ENCODE results near the gene ANKRD10. TPM values are rescaled to one million over a fixed set of nuclear protein-coding genes. Genes with fewer than 3 reads are reported as not detected.
"Not testable (repeated sequence)": the region's sequence is repeated elsewhere in the genome, so short reads cannot be mapped to it uniquely, and the experiment has no call there.

The ANKRD10 gene
- total and polyA plus RNA-seq, 2 of the 8 experiments (the other 6 are each of a cell fraction or from before 2014, with no cell fraction given), result 146 to 218 TPM

DNA sequence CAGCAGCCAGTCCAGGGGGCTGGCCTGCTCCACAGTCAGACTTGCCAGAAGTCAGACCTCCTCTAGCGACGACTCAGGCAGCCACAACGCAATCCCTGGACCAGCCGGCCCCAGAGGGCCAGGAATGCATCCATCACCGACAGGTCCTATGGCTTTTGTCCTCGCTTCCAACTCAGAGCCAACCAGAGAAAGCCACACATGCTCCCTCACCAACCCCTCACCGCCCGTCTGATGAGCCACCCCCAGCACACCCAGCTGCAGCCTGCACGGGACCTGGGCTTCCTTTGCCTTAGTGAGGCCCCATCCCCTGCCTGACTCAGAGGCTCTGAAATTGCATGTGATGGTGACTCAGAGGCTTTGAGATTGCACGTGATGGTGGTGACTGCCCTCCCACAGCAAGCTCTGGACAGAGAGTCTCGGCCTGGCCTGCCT lies 40.2 kb upstream of the ANKRD10 start:
- H2BK15ac ChIP-seq (ENCODE audit: low read length); H2BK5ac ChIP-seq (ENCODE audit: low read depth, low read length); H2AK5ac ChIP-seq (ENCODE audit: low read depth, low read length); H3K36me3 ChIP-seq (ENCODE audit: control insufficient read depth in 2 of 4, insufficient read depth in 4 of 4, low read length in 3 of 4); H4K5ac ChIP-seq (ENCODE audit: insufficient read length, low read depth, low read length); H3K56ac ChIP-seq (replicated peaks; ENCODE audit: insufficient read length, low read depth, low read length); H4K8ac ChIP-seq (ENCODE audit: extremely low read depth, insufficient read depth, low read length); H3K9me3 ChIP-seq (ENCODE audit: insufficient read depth in 2 of 2, low read depth in 1 of 2, low read length in 1 of 2); H3K4me3 ChIP-seq (ENCODE audit: extremely low read depth in 1 of 4, insufficient read depth in 2 of 4, low read depth in 3 of 4, low read length in 4 of 4); H2AFZ ChIP-seq (ENCODE audit: low read length); POLR2A ChIA-PET (ENCODE audit: partially characterized antibody); H3K79me1 ChIP-seq (ENCODE audit: low read depth, low read length); H4K91ac ChIP-seq (replicated peaks; ENCODE audit: insufficient read length, low read length); H4K20me1 ChIP-seq (replicated peaks in 1 of 2; ENCODE audit: control insufficient read depth in 1 of 2, insufficient read depth in 2 of 2, low read length in 2 of 2); H3K79me2 ChIP-seq (ENCODE audit: control insufficient read depth in 1 of 2, insufficient read depth in 2 of 2, low read length in 2 of 2); FAIRE-seq; H2BK120ac ChIP-seq (replicated peaks; ENCODE audit: low read depth, low read length); H3K23ac ChIP-seq (ENCODE audit: insufficient read length); H3K9ac ChIP-seq (replicated peaks in 1 of 4; ENCODE audit: extremely low read depth in 1 of 4, low read depth in 3 of 4, low read length in 3 of 4); H3K4me2 ChIP-seq (ENCODE audit: insufficient read depth in 1 of 2, low read depth in 2 of 2, low read length in 2 of 2); H2BK12ac ChIP-seq (ENCODE audit: low read depth, low read length); H3K4ac ChIP-seq (replicated peaks; ENCODE audit: insufficient read length, low read depth, low read length); H3K27ac ChIP-seq (ENCODE audit: low read depth, low read length); H3K4me1 ChIP-seq (replicated peaks in 1 of 4; ENCODE audit: control insufficient read depth in 3 of 4, insufficient read depth in 4 of 4, low read length in 3 of 4); H3K18ac ChIP-seq (ENCODE audit: extremely low read depth, low read length); H2BK20ac ChIP-seq (ENCODE audit: low read length); H3K27me3 ChIP-seq (replicated peaks in 1 of 4; ENCODE audit: control insufficient read depth in 3 of 4, extremely low read depth in 1 of 4, insufficient read depth in 3 of 4, low read length in 3 of 4); H3K23me2 ChIP-seq (ENCODE audit: low read depth, low read length); H3K14ac ChIP-seq (ENCODE audit: insufficient read length): not testable (repeated sequence)
- CTCF ChIA-PET (ENCODE audit: partially characterized antibody), result interaction anchor here (0.7 to 2.0 kb wide), 4 partner anchors 11 to 121 kb away, joined by 3 to 7 read pairs (median 4); no protein-coding TSS in a partner anchor
- 98% methylated on average over 11 of the region's 11 CpGs; no CpG with 5 or more reads in 1 of the 2 experiments for WGBS, 2 experiments (ENCODE audit: extremely low coverage in 1 of 2, insufficient coverage in 1 of 2, insufficient read length in 1 of 2, insufficient replicate concordance in 2 of 2, low coverage in 1 of 2, low lambda C conversion rate in 2 of 2, missing lambda C conversion rate in 1 of 2)
- DNase-seq (ENCODE audit: low read depth in 1 of 2, low spot score in 2 of 2), result peak in 1 of 2 experiments; percentile 35

DNA sequence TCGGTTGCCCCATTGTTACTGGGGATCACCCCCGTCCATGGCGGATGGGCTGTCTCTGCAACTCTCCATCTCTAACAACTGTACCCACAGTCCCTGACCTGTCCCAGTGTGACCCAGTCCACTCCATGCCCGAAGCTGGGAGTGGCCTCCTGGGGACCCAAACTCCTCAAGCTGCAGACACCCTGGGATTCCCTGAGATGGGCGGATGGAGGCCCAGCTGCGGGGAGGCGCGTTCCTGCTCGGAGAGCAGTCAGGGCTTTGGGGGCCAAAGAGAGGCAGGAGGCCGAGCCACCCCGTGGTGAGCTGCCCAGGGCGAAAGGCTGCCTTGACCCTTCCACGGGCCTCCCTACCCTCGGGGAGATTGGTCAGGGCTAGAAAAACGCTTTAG lies 39.7 kb upstream of the ANKRD10 start:
- CTCF ChIA-PET (ENCODE audit: partially characterized antibody), result interaction anchor here (0.6 to 2.0 kb wide), 6 partner anchors 11 to 249 kb away, joined by 3 to 7 read pairs (median 3); no protein-coding TSS in a partner anchor
- H3K9ac ChIP-seq (replicated peaks in 1 of 4; ENCODE audit: extremely low read depth in 1 of 4, low read depth in 3 of 4, low read length in 3 of 4); H3K79me1 ChIP-seq (ENCODE audit: low read depth, low read length); H2AFZ ChIP-seq (ENCODE audit: low read length); H2AK5ac ChIP-seq (ENCODE audit: low read depth, low read length); POLR2A ChIA-PET (ENCODE audit: partially characterized antibody); H3K4me1 ChIP-seq (replicated peaks in 1 of 4; ENCODE audit: control insufficient read depth in 3 of 4, insufficient read depth in 4 of 4, low read length in 3 of 4); H3K4ac ChIP-seq (replicated peaks; ENCODE audit: insufficient read length, low read depth, low read length); H2BK12ac ChIP-seq (ENCODE audit: low read depth, low read length); FAIRE-seq; H2BK5ac ChIP-seq (ENCODE audit: low read depth, low read length); H3K27ac ChIP-seq (ENCODE audit: low read depth, low read length); H3K4me2 ChIP-seq (ENCODE audit: insufficient read depth in 1 of 2, low read depth in 2 of 2, low read length in 2 of 2); H3K18ac ChIP-seq (ENCODE audit: extremely low read depth, low read length); H4K91ac ChIP-seq (replicated peaks; ENCODE audit: insufficient read length, low read length); H2BK20ac ChIP-seq (ENCODE audit: low read length); H3K23ac ChIP-seq (ENCODE audit: insufficient read length); H4K5ac ChIP-seq (ENCODE audit: insufficient read length, low read depth, low read length); H3K36me3 ChIP-seq (ENCODE audit: control insufficient read depth in 2 of 4, insufficient read depth in 4 of 4, low read length in 3 of 4); H3K23me2 ChIP-seq (ENCODE audit: low read depth, low read length); H2BK15ac ChIP-seq (ENCODE audit: low read length); H4K8ac ChIP-seq (ENCODE audit: extremely low read depth, insufficient read depth, low read length); H4K20me1 ChIP-seq (replicated peaks in 1 of 2; ENCODE audit: control insufficient read depth in 1 of 2, insufficient read depth in 2 of 2, low read length in 2 of 2); H2BK120ac ChIP-seq (replicated peaks; ENCODE audit: low read depth, low read length); H3K14ac ChIP-seq (ENCODE audit: insufficient read length); H3K4me3 ChIP-seq (ENCODE audit: extremely low read depth in 1 of 4, insufficient read depth in 2 of 4, low read depth in 3 of 4, low read length in 4 of 4); H3K9me3 ChIP-seq (ENCODE audit: insufficient read depth in 2 of 2, low read depth in 1 of 2, low read length in 1 of 2); H3K27me3 ChIP-seq (replicated peaks in 1 of 4; ENCODE audit: control insufficient read depth in 3 of 4, extremely low read depth in 1 of 4, insufficient read depth in 3 of 4, low read length in 3 of 4); H3K79me2 ChIP-seq (ENCODE audit: control insufficient read depth in 1 of 2, insufficient read depth in 2 of 2, low read length in 2 of 2); H3K56ac ChIP-seq (replicated peaks; ENCODE audit: insufficient read length, low read depth, low read length): not testable (repeated sequence)
- peak in 1 of 2 experiments; percentile 35 for DNase-seq (ENCODE audit: low read depth in 1 of 2, low spot score in 2 of 2)
- 75% methylated on average over 4 of the region's 15 CpGs; no CpG with 5 or more reads in 1 of the 2 experiments for WGBS, 2 experiments (ENCODE audit: extremely low coverage in 1 of 2, insufficient coverage in 1 of 2, insufficient read length in 1 of 2, insufficient replicate concordance in 2 of 2, low coverage in 1 of 2, low lambda C conversion rate in 2 of 2, missing lambda C conversion rate in 1 of 2)

Measured in H1 (cell line).